CD14-positive monocyte (primary cell): ENCODE measurements around the gene FIZ1. TPM values are rescaled to one million over a fixed set of nuclear protein-coding genes. Genes with fewer than 3 reads are reported as not detected.

Experiments used
- DNase-seq, 3 donors: peaks; one replicate each; pipeline ENCODE4 v3.0.0-alpha.2; 2011 to 2022
- H2AFZ ChIP-seq: 2 replicates; pipeline ENCODE4 v1.6.0; 2012; ENCODE audit warnings: mild to moderate bottlenecking, low read depth, low read length, inconsistent platforms; ENCODE audit not compliant: insufficient read depth, poor library complexity, severe bottlenecking
- H3K27ac ChIP-seq, 2 donors: 1 replicate in 1 of 2; 2 replicates in 1 of 2; pipeline ENCODE4 v1.5.1; 2012 to 2013; ENCODE audit warnings: low read length in 2 of 2, control low read depth in 1 of 2, inconsistent platforms in 1 of 2, low read depth in 1 of 2, mild to moderate bottlenecking in 1 of 2
- H3K27me3 ChIP-seq, 2 donors: one replicate each; pipeline versions ENCODE4 v1.6.0 to v1.6.1; 2011 to 2013; ENCODE audit warnings: low read length in 2 of 2; ENCODE audit not compliant: control insufficient read depth in 2 of 2, insufficient read depth in 2 of 2
- H3K36me3 ChIP-seq, 2 donors: replicated peaks in 1 of 2; 1 replicate in 1 of 2; 2 replicates in 1 of 2; pipeline versions ENCODE4 v1.5.1 to v1.6.1; 2012 to 2013; ENCODE audit warnings: low read length in 2 of 2, control low read depth in 1 of 2, inconsistent platforms in 1 of 2, mild to moderate bottlenecking in 1 of 2; ENCODE audit not compliant: insufficient read depth in 2 of 2, control insufficient read depth in 1 of 2
- H3K4me1 ChIP-seq, 2 donors: 1 replicate in 1 of 2; 2 replicates in 1 of 2; pipeline versions ENCODE4 v1.5.1 to v1.6.1; 2012 to 2013; ENCODE audit warnings: low read length in 2 of 2, control low read depth in 1 of 2, inconsistent platforms in 1 of 2, mild to moderate bottlenecking in 1 of 2, moderate library complexity in 1 of 2; ENCODE audit not compliant: insufficient read depth in 2 of 2, control insufficient read depth in 1 of 2
- H3K4me2 ChIP-seq: replicated peaks from 2 replicates; pipeline ENCODE3; 2012; ENCODE audit warnings: low read length, moderate library complexity, mild to moderate bottlenecking; ENCODE audit not compliant: poor library complexity, severe bottlenecking; ENCODE audit errors: extremely low read depth
- H3K4me3 ChIP-seq, 3 experiments: fragments of 200-600 bp in 1 of 3; sonication (generic) in 1 of 3; replicated peaks in 1 of 3; 1 replicate in 2 of 3; 2 replicates in 1 of 3; pipeline ENCODE4 v1.5.1; 2011 to 2013; ENCODE audit warnings: low read length in 3 of 3, mild to moderate bottlenecking in 3 of 3, control low read depth in 2 of 3, low read depth in 2 of 3, inconsistent platforms in 1 of 3, moderate library complexity in 1 of 3
- H3K79me2 ChIP-seq: 2 replicates; pipeline ENCODE4 v1.6.0; 2012; ENCODE audit warnings: mild to moderate bottlenecking, control low read depth, inconsistent platforms, low read length, moderate library complexity; ENCODE audit not compliant: insufficient read depth
- H3K9ac ChIP-seq: 2 replicates; pipeline ENCODE4 v1.6.0; 2017; ENCODE audit warnings: low read length, mild to moderate bottlenecking; ENCODE audit not compliant: insufficient read depth, poor library complexity, severe bottlenecking
- H3K9me3 ChIP-seq, 2 donors: replicated peaks in 1 of 2; 1 replicate in 1 of 2; 2 replicates in 1 of 2; pipeline versions ENCODE4 v1.5.1 to v1.6.1; 2012 to 2013; ENCODE audit warnings: low read length in 2 of 2, control low read depth in 1 of 2; ENCODE audit not compliant: control insufficient read depth in 1 of 2, insufficient read depth in 1 of 2
- H4K20me1 ChIP-seq: 2 replicates; pipeline ENCODE4 v1.6.0; 2012; ENCODE audit warnings: mild to moderate bottlenecking, low read length, control low read depth, moderate library complexity; ENCODE audit not compliant: insufficient read depth
- H3K27ac Mint-ChIP-seq, 7 donors: one replicate each; pipeline ENCODE4 v1.8.0; 2020; ENCODE audit warnings: mild to moderate bottlenecking in 7 of 7, mixed read lengths in 7 of 7, moderate library complexity in 6 of 7, inconsistent platforms in 2 of 7
- H3K27me3 Mint-ChIP-seq, 3 donors: one replicate each; pipeline ENCODE4 v1.8.0; 2021 to 2022; ENCODE audit warnings: low read depth in 3 of 3, mild to moderate bottlenecking in 3 of 3, mixed read lengths in 3 of 3, moderate library complexity in 3 of 3, inconsistent platforms in 1 of 3
- H3K36me3 Mint-ChIP-seq, 2 donors: one replicate each; pipeline ENCODE4 v1.8.0; 2020; ENCODE audit warnings: mixed read lengths in 2 of 2, inconsistent platforms in 1 of 2, mild to moderate bottlenecking in 1 of 2
- H3K4me1 Mint-ChIP-seq: one replicate; pipeline ENCODE4 v1.8.0; 2020; ENCODE audit warnings: mild to moderate bottlenecking, mixed read lengths
- H3K4me3 Mint-ChIP-seq, 2 donors: one replicate each; pipeline ENCODE4 v1.8.0; 2020; ENCODE audit warnings: mild to moderate bottlenecking in 2 of 2, mixed read lengths in 2 of 2, moderate library complexity in 1 of 2
- H3K9me3 Mint-ChIP-seq, 7 donors: one replicate each; pipeline ENCODE4 v1.8.0; 2020 to 2022; ENCODE audit warnings: mixed read lengths in 7 of 7, mild to moderate bottlenecking in 6 of 7, moderate library complexity in 6 of 7, inconsistent platforms in 2 of 7
- WGBS: methylation state at CpG from one replicate; pipeline ENCODE4 v1.1.5; 2013; ENCODE audit warnings: missing lambda C conversion rate; ENCODE audit not compliant: insufficient coverage; 5-methylcytosine and 5-hydroxymethylcytosine counted together
- intact Hi-C, 2 donors: fragments of 100-400 bp; cut with micrococcal nuclease; formaldehyde crosslinking; loops; one replicate each; pipeline versions ENCODE4 v1.15.0 to v1.15.1; 2023
- polyA plus RNA-seq, 3 donors: library from polyadenylated mRNA; depleted of rRNA in 1 of 3; unstranded in 2 of 3; stranded (reverse) in 1 of 3; fragments of 300-500 nt in 2 of 3; fragments of >200 nt in 1 of 3; fragmentation: Illumina TruSeq in 2 of 3; gene quantifications; 1 replicate in 2 of 3; 2 replicates in 1 of 3; pipeline ENCODE4 v1.2.3, GENCODE V29; 2012 to 2021
- TF ChIP-seq, protein P1 (sequence below): fragments of 200-600 bp; IDR thresholded peaks from one replicate; pipeline ENCODE4 v1.8.0; 2022; ENCODE audit warnings: antibody characterized with exemption, mild to moderate bottlenecking

Gene FIZ1
- polyA plus RNA-seq, 3 donors = 1.2 to 2.6 (median 1.6) TPM

- no peaks in the 10 kb centered on the region for H3K36me3 ChIP-seq
- intact Hi-C loops = loop anchor here in 1 of 2 donors (1.0 to 5.0 kb wide), 2 partner anchors 12 to 35 kb away; partner anchors contain the start of genes FIZ1 and ZNF784
- no peak overlapping the region for H3K9ac ChIP-seq
These were observed 12.2 kb downstream of the FIZ1 start for GRCh38 chr19:55586976-55587668.

DNA sequence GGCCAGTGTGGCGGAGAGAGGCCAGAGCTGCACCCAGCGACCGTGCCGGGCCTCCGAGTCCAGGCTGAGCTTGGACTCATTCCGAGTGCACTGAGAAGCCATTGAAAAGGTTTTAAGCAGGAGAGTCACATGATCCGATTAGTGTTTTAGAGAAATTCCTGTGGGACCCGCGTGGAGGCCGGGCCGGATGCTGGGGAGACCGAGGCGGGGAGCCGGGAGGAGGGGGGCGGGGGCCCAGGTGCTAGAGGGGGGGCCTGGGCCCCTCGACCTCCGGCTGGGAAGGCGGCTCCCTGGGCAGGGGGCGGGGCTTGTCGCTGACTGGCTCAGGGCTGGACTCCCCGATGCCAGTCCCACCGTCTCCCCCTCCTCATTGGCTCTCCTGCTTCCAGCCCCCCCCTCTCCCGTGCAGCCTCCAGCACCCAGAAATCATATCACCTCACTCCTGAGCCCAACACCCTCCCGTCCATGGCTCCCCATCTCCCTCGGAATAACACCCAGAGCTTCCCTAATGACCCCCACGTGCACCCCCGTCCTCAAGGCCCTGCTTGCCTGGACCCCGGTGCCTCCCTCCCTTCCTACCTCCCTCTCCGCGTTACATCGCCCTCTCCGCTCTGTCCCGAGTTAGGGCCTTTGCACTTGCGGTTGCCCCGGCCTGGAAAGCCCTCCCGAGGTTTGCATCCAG, 13.5 kb downstream of the FIZ1 start:
- peaks cover 0 to 3% of the 10 kb centered on the region in 2 donors for H3K36me3 Mint-ChIP-seq
- H3K27ac Mint-ChIP-seq = peak overlapping the region in 1 of 7 donors; percentile 61
- TF ChIP-seq, protein P1, sequence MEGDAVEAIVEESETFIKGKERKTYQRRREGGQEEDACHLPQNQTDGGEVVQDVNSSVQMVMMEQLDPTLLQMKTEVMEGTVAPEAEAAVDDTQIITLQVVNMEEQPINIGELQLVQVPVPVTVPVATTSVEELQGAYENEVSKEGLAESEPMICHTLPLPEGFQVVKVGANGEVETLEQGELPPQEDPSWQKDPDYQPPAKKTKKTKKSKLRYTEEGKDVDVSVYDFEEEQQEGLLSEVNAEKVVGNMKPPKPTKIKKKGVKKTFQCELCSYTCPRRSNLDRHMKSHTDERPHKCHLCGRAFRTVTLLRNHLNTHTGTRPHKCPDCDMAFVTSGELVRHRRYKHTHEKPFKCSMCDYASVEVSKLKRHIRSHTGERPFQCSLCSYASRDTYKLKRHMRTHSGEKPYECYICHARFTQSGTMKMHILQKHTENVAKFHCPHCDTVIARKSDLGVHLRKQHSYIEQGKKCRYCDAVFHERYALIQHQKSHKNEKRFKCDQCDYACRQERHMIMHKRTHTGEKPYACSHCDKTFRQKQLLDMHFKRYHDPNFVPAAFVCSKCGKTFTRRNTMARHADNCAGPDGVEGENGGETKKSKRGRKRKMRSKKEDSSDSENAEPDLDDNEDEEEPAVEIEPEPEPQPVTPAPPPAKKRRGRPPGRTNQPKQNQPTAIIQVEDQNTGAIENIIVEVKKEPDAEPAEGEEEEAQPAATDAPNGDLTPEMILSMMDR = no peak
- H3K4me3 ChIP-seq = no peak overlapping the region
- intact Hi-C loops = loop anchor here in 1 of 2 donors (5.0 kb wide), 1 partner anchor 37 kb away; the partner anchor contains the start of gene ZNF784
- H3K27me3 ChIP-seq = peaks cover 9 to 29% of the 10 kb centered on the region in 2 donors
- no peak overlapping the region for H3K4me2 ChIP-seq
- H3K9me3 Mint-ChIP-seq = peaks cover 0 to 9% (median 1%) of the 10 kb centered on the region in 7 donors
- 2% methylated on average over 24 of the region's 36 CpGs for WGBS
- H4K20me1 ChIP-seq = no peaks in the 10 kb centered on the region
- peak overlapping the region; percentile 34 to 92 for H3K4me3 Mint-ChIP-seq
- no peak overlapping the region for H3K27ac ChIP-seq
- H3K27me3 Mint-ChIP-seq = peaks cover 25 to 37% (median 34%) of the 10 kb centered on the region in 3 donors
- peaks cover 31% of the 10 kb centered on the region for H3K4me1 Mint-ChIP-seq
- no peak overlapping the region for H3K9ac ChIP-seq
- H3K79me2 ChIP-seq = no peaks in the 10 kb centered on the region
- H2AFZ ChIP-seq = peak overlapping the region; percentile 35
- H3K9me3 ChIP-seq = no peaks in the 10 kb centered on the region
- DNase-seq = no peak
- H3K36me3 ChIP-seq = no peaks in the 10 kb centered on the region
- peaks cover 18 to 31% of the 10 kb centered on the region in 2 donors for H3K4me1 ChIP-seq

More at GRCh38 chr19:55586976-55587668, 12.2 kb downstream of the FIZ1 start:
- H2AFZ ChIP-seq = peak overlapping the region; percentile 65
- TF ChIP-seq, protein P1 = no peak
- peak overlapping the region; percentile 76 to 92 for H3K4me3 Mint-ChIP-seq
- no peaks in the 10 kb centered on the region for H3K79me2 ChIP-seq
- H3K4me2 ChIP-seq = peak overlapping the region; percentile 88
- H3K4me1 ChIP-seq = peaks cover 10 to 21% of the 10 kb centered on the region in 2 donors
- DNase-seq = peak; percentile 84 to 85 (median 84)
- H4K20me1 ChIP-seq = no peaks in the 10 kb centered on the region
- H3K36me3 Mint-ChIP-seq = peaks cover 3 to 4% of the 10 kb centered on the region in 2 donors
- H3K9me3 ChIP-seq = no peaks in the 10 kb centered on the region
- peaks cover 0 to 9% (median 3%) of the 10 kb centered on the region in 7 donors for H3K9me3 Mint-ChIP-seq
- H3K4me1 Mint-ChIP-seq = peaks cover 20% of the 10 kb centered on the region
- H3K4me3 ChIP-seq = peak overlapping the region in 2 of 3 experiments; percentile 24 to 75
- H3K27me3 ChIP-seq = peaks cover 9 to 29% of the 10 kb centered on the region in 2 donors
- H3K27ac Mint-ChIP-seq = peak overlapping the region in 2 of 7 donors; percentile 45 to 50
- no peak overlapping the region for H3K27ac ChIP-seq
- peaks cover 25 to 37% (median 34%) of the 10 kb centered on the region in 3 donors for H3K27me3 Mint-ChIP-seq
- WGBS = 3% methylated on average over 28 of the region's 40 CpGs
